Pancreas (tissue), 10 donors: ENCODE results near the gene RYR1. TPM values are rescaled to one million over a fixed set of nuclear protein-coding genes. Genes with fewer than 3 reads are reported as not detected.
"Not testable (repeated sequence)": the region's sequence is repeated elsewhere in the genome, so short reads cannot be mapped to it uniquely, and the experiment has no call there.

Experiments used
- ATAC-seq, 4 donors: fragments of 200-7000 bp; cut with Tn5 transposase; one replicate each; pipeline versions ENCODE4 v1.8.0 to v1.9.1; 2020; ENCODE audit warnings: mild to moderate bottlenecking in 4 of 4, moderate library complexity in 4 of 4
- DNase-seq, 6 donors: peaks; one replicate each; pipeline ENCODE4 v3.0.0-alpha.2; 2020
- FAIRE-seq: peaks from 2 replicates; lab custom pipeline; 2012; peaks lifted over from hg19 to GRCh38; lab: Jason Lieb, UNC
- H3K27ac ChIP-seq, 4 donors: fragments of 200-600 bp; sonication (generic); 1 replicate in 3 of 4; 2 replicates in 1 of 4; pipeline versions ENCODE4 v1.5.0 to v1.8.0; 2020
- H3K27me3 ChIP-seq, 4 donors: fragments of 200-600 bp; one replicate each; pipeline ENCODE4 v1.8.0; 2021
- H3K36me3 ChIP-seq, 3 donors: fragments of 200-600 bp; sonication (generic) in 1 of 3; one replicate each; pipeline versions ENCODE4 v1.5.0 to v1.8.0; 2020 to 2021
- H3K4me1 ChIP-seq, 3 donors: fragments of 200-600 bp; one replicate each; pipeline ENCODE4 v1.8.0; 2021
- H3K4me3 ChIP-seq, 4 donors: fragments of 200-600 bp; sonication (generic) in 2 of 4; one replicate each; pipeline versions ENCODE4 v1.5.0 to v1.8.0; 2020 to 2021
- H3K9me3 ChIP-seq, 4 donors: fragments of 200-600 bp; one replicate each; pipeline ENCODE4 v1.8.0; 2021
- whole genome bisulfite sequencing, 2 donors: extraction: QIAGEN DNeasy Blood & Tissue Kit; methylation state at CpG; one replicate each; pipeline ENCODE4 v1.1.7; 2013; 5-methylcytosine and 5-hydroxymethylcytosine counted together
- intact Hi-C, 3 donors: fragments of 100-400 bp; cut with DNase I; formaldehyde crosslinking; loops; one replicate each; pipeline versions ENCODE4 v1.11.1 to v1.14.2; 2022
- polyA plus RNA-seq, 2 donors: library from polyadenylated mRNA; stranded (reverse); fragments of 200-250 nt; gene quantifications; one replicate each; pipeline ENCODE4 v1.2.3, GENCODE V29; 2013
- total RNA-seq, 6 donors: library from RNA; stranded (reverse); fragmentation: NEBNext Ultra II Directional in 4 of 6; extraction: Animal tissue kit (Norgen Biotek cat#: 25700) in 4 of 6; gene quantifications; one replicate each; pipeline versions ENCODE4 v1.2.1 to v1.2.4, GENCODE V29; 2021 to 2023
- TF ChIP-seq, protein P1 (sequence below), 4 donors: fragments of 200-600 bp; sonication (generic) in 3 of 4; IDR thresholded peaks; one replicate each; pipeline versions ENCODE4 v1.5.0 to v1.8.0; 2021; ENCODE audit warnings: antibody characterized with exemption in 4 of 4
- donor health status: healthy with polysubstance abuse.
- donor health status: DM: no; HTN: no; CAD: no; lungs with moderate emphysema.
- donor health status: DM: no; HTN: no; CAD: no.
- donor health status: control.
- donor health status: control.
- donor health status: Bipolar disorder and iron deficiency.
- donor health status: DM: yes; HTN: yes; CAD: no.
- donor health status: DM: no; HTN: no; CAD: no.
- donor health status: DM: no; HTN: no; CAD: no.
- donor health status: DM: yes; HTN: yes; CAD: no.

RYR1 gene
- total and polyA plus RNA-seq, 8 donors = 0.19 to 1.4 (median 0.57) TPM

DNA sequence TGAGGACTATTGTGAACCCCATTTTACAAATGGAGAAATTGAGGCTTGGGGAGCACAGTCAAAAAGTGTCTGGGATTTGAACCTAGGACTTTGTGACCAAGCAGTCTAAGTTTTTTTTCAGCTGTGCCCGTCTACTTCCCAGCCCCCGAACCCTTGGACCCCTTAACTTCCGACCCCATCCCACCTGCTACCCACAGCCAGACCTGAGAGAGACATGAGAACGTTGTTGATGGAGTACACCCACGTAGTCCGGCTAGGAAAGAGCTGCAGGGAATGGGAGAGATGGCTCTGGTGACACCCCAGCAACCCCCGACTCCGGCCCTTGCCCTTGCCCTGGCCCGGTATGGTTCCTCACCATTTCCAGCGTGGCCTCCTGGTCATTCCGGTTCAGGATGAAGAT is 166.2 kb downstream of the RYR1 start:
- Histone ChIP-seq H3K27me3 (no peaks in the 10 kb centered on the region), H3K36me3 (no peaks in the 10 kb centered on the region)

DNA sequence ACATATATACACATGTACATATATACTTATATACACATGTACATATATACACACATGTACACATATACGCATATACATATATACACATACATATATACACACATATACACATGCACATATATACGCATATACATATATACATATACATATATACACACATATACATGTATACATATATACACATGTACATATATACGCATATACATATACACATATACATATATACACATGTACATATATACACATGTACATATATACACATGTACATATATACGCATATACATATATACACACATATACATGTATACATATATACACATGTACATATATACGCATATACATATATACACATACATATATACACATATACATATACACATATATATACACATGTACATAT is 169.4 kb downstream of the RYR1 start:
- H3K4me1 ChIP-seq, H3K9me3 ChIP-seq, H3K36me3 ChIP-seq, H3K27me3 ChIP-seq, H3K27ac ChIP-seq, DNase-seq, intact Hi-C loops, ATAC-seq, FAIRE-seq, H3K4me3 ChIP-seq: not testable (repeated sequence)
- 94 to 97% methylated on average over 5 of the region's 5 CpGs for WGBS, 2 donors

More for the DNA sequence above, 166.2 kb downstream of the RYR1 start:
- Histone ChIP-seq H3K9me3 (no peaks in the 10 kb centered on the region), H3K4me1 (no peaks in the 10 kb centered on the region), H3K27ac (no peak overlapping the region), H3K4me3 (no peak overlapping the region)
- 76 to 88% methylated on average over 11 of the region's 11 CpGs for WGBS, 2 donors
- FAIRE-seq = no peak
- ATAC-seq = no peak
- intact Hi-C loops = no loop called here
- TF ChIP-seq, protein P1, sequence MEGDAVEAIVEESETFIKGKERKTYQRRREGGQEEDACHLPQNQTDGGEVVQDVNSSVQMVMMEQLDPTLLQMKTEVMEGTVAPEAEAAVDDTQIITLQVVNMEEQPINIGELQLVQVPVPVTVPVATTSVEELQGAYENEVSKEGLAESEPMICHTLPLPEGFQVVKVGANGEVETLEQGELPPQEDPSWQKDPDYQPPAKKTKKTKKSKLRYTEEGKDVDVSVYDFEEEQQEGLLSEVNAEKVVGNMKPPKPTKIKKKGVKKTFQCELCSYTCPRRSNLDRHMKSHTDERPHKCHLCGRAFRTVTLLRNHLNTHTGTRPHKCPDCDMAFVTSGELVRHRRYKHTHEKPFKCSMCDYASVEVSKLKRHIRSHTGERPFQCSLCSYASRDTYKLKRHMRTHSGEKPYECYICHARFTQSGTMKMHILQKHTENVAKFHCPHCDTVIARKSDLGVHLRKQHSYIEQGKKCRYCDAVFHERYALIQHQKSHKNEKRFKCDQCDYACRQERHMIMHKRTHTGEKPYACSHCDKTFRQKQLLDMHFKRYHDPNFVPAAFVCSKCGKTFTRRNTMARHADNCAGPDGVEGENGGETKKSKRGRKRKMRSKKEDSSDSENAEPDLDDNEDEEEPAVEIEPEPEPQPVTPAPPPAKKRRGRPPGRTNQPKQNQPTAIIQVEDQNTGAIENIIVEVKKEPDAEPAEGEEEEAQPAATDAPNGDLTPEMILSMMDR (IDR thresholded peaks at IDR 0.05) = no peak
- no peak for DNase-seq

DNA sequence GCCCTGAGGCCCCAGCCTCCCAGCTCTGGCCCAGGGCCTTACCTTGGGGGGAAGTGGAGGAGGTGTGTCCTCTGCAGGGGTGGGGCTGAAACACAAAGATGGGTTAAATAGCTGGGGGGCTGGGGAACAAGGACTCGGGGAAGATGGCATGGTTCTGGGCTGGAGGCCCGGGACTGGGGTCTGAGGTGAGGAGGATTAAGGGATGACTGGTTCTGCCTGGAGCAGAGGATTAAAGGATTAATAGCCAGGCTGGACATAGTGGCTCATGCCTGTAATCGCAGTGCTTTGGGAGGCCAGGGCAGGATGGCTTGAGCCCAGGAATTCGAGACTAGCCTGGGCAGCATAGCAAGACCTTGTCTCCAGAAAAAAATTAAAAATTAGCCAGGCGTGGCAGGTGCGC is 172.6 kb downstream of the RYR1 start:
- no peaks in the 10 kb centered on the region for H3K36me3 ChIP-seq
- H3K27ac ChIP-seq = no peak overlapping the region
- TF ChIP-seq, protein P1 (IDR thresholded peaks at IDR 0.05) = no peak
- H3K4me3 ChIP-seq = no peak overlapping the region
- H3K9me3 ChIP-seq = no peaks in the 10 kb centered on the region
- intact Hi-C loops = no loop called here
- ATAC-seq = no peak
- H3K4me1 ChIP-seq = no peaks in the 10 kb centered on the region
- no peak for FAIRE-seq
- 73 to 79% methylated on average over 6 of the region's 6 CpGs for WGBS, 2 donors
- no peaks in the 10 kb centered on the region for H3K27me3 ChIP-seq
- DNase-seq = no peak

- peak in 1 of 6 donors; percentile 55 for DNase-seq
- WGBS, 2 donors = 47 to 59% methylated on average over 3 of the region's 3 CpGs
- H3K36me3 ChIP-seq = no peaks in the 10 kb centered on the region
- FAIRE-seq = no peak
- TF ChIP-seq, protein P1 (IDR thresholded peaks at IDR 0.05) = no peak
- H3K9me3 ChIP-seq = no peaks in the 10 kb centered on the region
- intact Hi-C loops = loop anchor here in 2 of 3 donors (10.0 kb wide), 2 partner anchors 99 to 209 kb away; partner anchors contain the start of gene FAM98C (in 1 of the 2)
- no peak for ATAC-seq
- no peak overlapping the region for H3K27ac ChIP-seq
- no peak overlapping the region for H3K4me3 ChIP-seq
- peaks cover 0 to 6% (median 0%) of the 10 kb centered on the region in 3 donors for H3K4me1 ChIP-seq
- no peaks in the 10 kb centered on the region for H3K27me3 ChIP-seq
These were observed 180.8 kb downstream of the RYR1 start for GRCh38 chr19:38614289-38614688.

DNA sequence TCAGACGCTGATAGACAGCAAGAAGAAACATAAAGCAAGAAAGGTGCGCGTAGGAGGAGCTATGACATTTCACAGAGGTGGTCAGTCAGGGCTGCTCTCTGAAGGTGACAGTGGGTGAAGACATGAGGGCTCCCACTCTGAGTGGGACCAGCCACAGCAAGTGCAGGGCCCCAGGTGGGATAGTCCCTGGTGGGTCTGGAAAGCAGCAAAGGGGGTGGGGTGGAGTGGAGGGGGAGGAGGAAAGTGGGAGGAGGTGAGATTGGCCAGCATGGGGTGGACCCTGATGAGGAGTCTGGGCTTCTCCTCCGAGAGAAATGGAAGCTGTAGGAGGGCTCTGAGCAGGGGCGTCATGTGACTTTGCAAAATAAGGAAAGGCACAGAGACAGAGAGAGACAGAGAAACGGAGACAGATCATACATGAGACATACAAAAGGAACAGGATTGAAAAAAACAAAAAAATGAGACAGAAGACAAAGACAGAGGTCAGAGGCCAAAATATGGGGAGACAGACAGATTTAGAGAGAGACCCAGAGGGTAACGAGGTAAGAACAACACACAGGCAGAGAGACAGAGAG is 181.6 kb downstream of the RYR1 start:
- whole genome bisulfite sequencing, 2 donors = 80 to 82% methylated on average over 7 of the region's 7 CpGs
- H3K9me3 ChIP-seq = no peaks in the 10 kb centered on the region
- no peak for DNase-seq
- no peaks in the 10 kb centered on the region for H3K36me3 ChIP-seq
- H3K27me3 ChIP-seq = no peaks in the 10 kb centered on the region
- H3K27ac ChIP-seq = no peak overlapping the region
- FAIRE-seq = no peak
- peaks cover 5 to 10% (median 6%) of the 10 kb centered on the region in 3 donors for H3K4me1 ChIP-seq
- ATAC-seq = no peak
- intact Hi-C loops = loop anchor here in 2 of 3 donors (10.0 kb wide), 2 partner anchors 100 to 210 kb away; partner anchors contain the start of gene FAM98C (in 1 of the 2)
- H3K4me3 ChIP-seq = no peak overlapping the region
- TF ChIP-seq, protein P1 (IDR thresholded peaks at IDR 0.05) = no peak
